ENCODE data around the gene ARMC9.

The ARMC9 gene

GRCh38 chr2:231260442-231261208 is 62.2 kb downstream of the ARMC9 start:
- H3K36me3 Mint-ChIP-seq (ENCODE audit: low read depth): no peaks in the 10 kb centered on the region

GRCh38 chr2:231263118-231263831 is 64.8 kb downstream of the ARMC9 start:
- no peak overlapping the region for H3K4me3 Mint-ChIP-seq

More at GRCh38 chr2:231260442-231261208, 62.2 kb downstream of the ARMC9 start:
- no peak overlapping the region for H3K4me3 Mint-ChIP-seq
- H3K27ac Mint-ChIP-seq: no peak overlapping the region
- peaks cover 10% of the 10 kb centered on the region for H3K4me1 Mint-ChIP-seq (ENCODE audit: low read depth)
- no peaks in the 10 kb centered on the region for H3K9me3 Mint-ChIP-seq
- H3K27me3 Mint-ChIP-seq (ENCODE audit: low read depth): peaks cover 27% of the 10 kb centered on the region

GRCh38 chr2:231270221-231271114 is 72.0 kb downstream of the ARMC9 start:
- H3K4me3 Mint-ChIP-seq: no peak overlapping the region
- H3K36me3 Mint-ChIP-seq (ENCODE audit: low read depth): no peaks in the 10 kb centered on the region
- no peak overlapping the region for H3K27ac Mint-ChIP-seq
- peaks cover 5% of the 10 kb centered on the region for H3K27me3 Mint-ChIP-seq (ENCODE audit: low read depth)
- H3K4me1 Mint-ChIP-seq (ENCODE audit: low read depth): no peaks in the 10 kb centered on the region
- no peaks in the 10 kb centered on the region for H3K9me3 Mint-ChIP-seq

More at GRCh38 chr2:231263118-231263831, 64.8 kb downstream of the ARMC9 start:
- H3K4me1 Mint-ChIP-seq (ENCODE audit: low read depth): peaks cover 10% of the 10 kb centered on the region
- H3K27me3 Mint-ChIP-seq (ENCODE audit: low read depth): peaks cover 17% of the 10 kb centered on the region
- no peaks in the 10 kb centered on the region for H3K9me3 Mint-ChIP-seq
- no peaks in the 10 kb centered on the region for H3K36me3 Mint-ChIP-seq (ENCODE audit: low read depth)
- no peak overlapping the region for H3K27ac Mint-ChIP-seq

GRCh38 chr2:231272991-231273390 is 74.6 kb downstream of the ARMC9 start:
- Mint-ChIP-seq H3K36me3 (ENCODE audit: low read depth) (no peaks in the 10 kb centered on the region), H3K4me3 (no peak overlapping the region), H3K27ac (no peak overlapping the region), H3K27me3 (ENCODE audit: low read depth) (peaks cover 5% of the 10 kb centered on the region), H3K9me3 (no peaks in the 10 kb centered on the region), H3K4me1 (ENCODE audit: low read depth) (peaks cover 2% of the 10 kb centered on the region)

GRCh38 chr2:231276987-231277386 is 78.6 kb downstream of the ARMC9 start:
- H3K36me3 Mint-ChIP-seq (ENCODE audit: low read depth): no peaks in the 10 kb centered on the region
- H3K4me3 Mint-ChIP-seq: no peak overlapping the region
- peaks cover 11% of the 10 kb centered on the region for H3K27me3 Mint-ChIP-seq (ENCODE audit: low read depth)
- no peak overlapping the region for H3K27ac Mint-ChIP-seq
- peaks cover 2% of the 10 kb centered on the region for H3K4me1 Mint-ChIP-seq (ENCODE audit: low read depth)
- H3K9me3 Mint-ChIP-seq: no peaks in the 10 kb centered on the region

- H3K9me3 Mint-ChIP-seq: no peaks in the 10 kb centered on the region
- no peak overlapping the region for H3K4me3 Mint-ChIP-seq
- peaks cover 2% of the 10 kb centered on the region for H3K4me1 Mint-ChIP-seq (ENCODE audit: low read depth)
Observed at GRCh38 chr2:231277962-231278361, 79.5 kb downstream of the ARMC9 start.

GRCh38 chr2:231278868-231279267 is 80.4 kb downstream of the ARMC9 start:
- Mint-ChIP-seq H3K9me3 (no peaks in the 10 kb centered on the region), H3K4me1 (ENCODE audit: low read depth) (peaks cover 2% of the 10 kb centered on the region), H3K27me3 (ENCODE audit: low read depth) (peaks cover 18% of the 10 kb centered on the region), H3K36me3 (ENCODE audit: low read depth) (no peaks in the 10 kb centered on the region), H3K4me3 (no peak overlapping the region), H3K27ac (no peak overlapping the region)

More at GRCh38 chr2:231277962-231278361, 79.5 kb downstream of the ARMC9 start:
- H3K27me3 Mint-ChIP-seq (ENCODE audit: low read depth): peaks cover 18% of the 10 kb centered on the region
- no peak overlapping the region for H3K27ac Mint-ChIP-seq
- no peaks in the 10 kb centered on the region for H3K36me3 Mint-ChIP-seq (ENCODE audit: low read depth)

GRCh38 chr2:231280846-231281245 is 82.4 kb downstream of the ARMC9 start:
- Mint-ChIP-seq H3K27me3 (ENCODE audit: low read depth) (peaks cover 18% of the 10 kb centered on the region), H3K36me3 (ENCODE audit: low read depth) (no peaks in the 10 kb centered on the region), H3K9me3 (no peaks in the 10 kb centered on the region), H3K4me3 (no peak overlapping the region), H3K27ac (no peak overlapping the region), H3K4me1 (ENCODE audit: low read depth) (peaks cover 2% of the 10 kb centered on the region)

GRCh38 chr2:231284296-231284695 is 85.9 kb downstream of the ARMC9 start:
- H3K27me3 Mint-ChIP-seq (ENCODE audit: low read depth): peaks cover 18% of the 10 kb centered on the region
- no peak overlapping the region for H3K4me3 Mint-ChIP-seq
- no peaks in the 10 kb centered on the region for H3K36me3 Mint-ChIP-seq (ENCODE audit: low read depth)
- no peaks in the 10 kb centered on the region for H3K9me3 Mint-ChIP-seq
- H3K27ac Mint-ChIP-seq: no peak overlapping the region
- no peaks in the 10 kb centered on the region for H3K4me1 Mint-ChIP-seq (ENCODE audit: low read depth)

GRCh38 chr2:231286964-231287363 is 88.5 kb downstream of the ARMC9 start:
- peaks cover 6% of the 10 kb centered on the region for H3K27me3 Mint-ChIP-seq (ENCODE audit: low read depth)
- H3K27ac Mint-ChIP-seq: no peak overlapping the region
- no peak overlapping the region for H3K4me3 Mint-ChIP-seq
- H3K9me3 Mint-ChIP-seq: no peaks in the 10 kb centered on the region
- no peaks in the 10 kb centered on the region for H3K36me3 Mint-ChIP-seq (ENCODE audit: low read depth)
- H3K4me1 Mint-ChIP-seq (ENCODE audit: low read depth): no peaks in the 10 kb centered on the region

- Mint-ChIP-seq H3K4me3 (no peak overlapping the region), H3K9me3 (no peaks in the 10 kb centered on the region), H3K36me3 (ENCODE audit: low read depth) (no peaks in the 10 kb centered on the region), H3K27me3 (ENCODE audit: low read depth) (peaks cover 1% of the 10 kb centered on the region), H3K27ac (no peak overlapping the region), H3K4me1 (ENCODE audit: low read depth) (no peaks in the 10 kb centered on the region)
Observed at GRCh38 chr2:231287696-231288095, 89.3 kb downstream of the ARMC9 start.

GRCh38 chr2:231288590-231288989 is 90.2 kb downstream of the ARMC9 start:
- Mint-ChIP-seq H3K27ac (no peak overlapping the region), H3K9me3 (no peaks in the 10 kb centered on the region), H3K36me3 (ENCODE audit: low read depth) (no peaks in the 10 kb centered on the region), H3K27me3 (ENCODE audit: low read depth) (no peaks in the 10 kb centered on the region), H3K4me3 (no peak overlapping the region), H3K4me1 (ENCODE audit: low read depth) (no peaks in the 10 kb centered on the region)

- Mint-ChIP-seq H3K9me3 (no peaks in the 10 kb centered on the region), H3K4me3 (no peak overlapping the region), H3K27me3 (ENCODE audit: low read depth) (no peaks in the 10 kb centered on the region), H3K27ac (no peak overlapping the region), H3K4me1 (ENCODE audit: low read depth) (no peaks in the 10 kb centered on the region), H3K36me3 (ENCODE audit: low read depth) (no peaks in the 10 kb centered on the region)
Observed at GRCh38 chr2:231290321-231291015, 92.0 kb downstream of the ARMC9 start.
